OCI-LY7 (cell line): ENCODE measurements around the gene LRP1B.

Experiments
- EZH2phosphoT487 ChIP-seq: fragments of 200-600 bp; sonication (generic); IDR thresholded peaks from 2 replicates; pipeline ENCODE4 v1.6.1; 2018; ENCODE audit warnings: low read depth, borderline replicate concordance, mild to moderate bottlenecking, mixed run types, antibody characterized with exemption, low read length, moderate library complexity, mixed read lengths
- TF ChIP-seq, protein P1 (sequence below): fragments of 200-600 bp; sonication (generic); conservative IDR thresholded peaks from 2 replicates; pipeline ENCODE4 v1.5.1; 2014; ENCODE audit warnings: mild to moderate bottlenecking, antibody characterized with exemption, low read length, moderate library complexity, mixed read lengths

DNA sequence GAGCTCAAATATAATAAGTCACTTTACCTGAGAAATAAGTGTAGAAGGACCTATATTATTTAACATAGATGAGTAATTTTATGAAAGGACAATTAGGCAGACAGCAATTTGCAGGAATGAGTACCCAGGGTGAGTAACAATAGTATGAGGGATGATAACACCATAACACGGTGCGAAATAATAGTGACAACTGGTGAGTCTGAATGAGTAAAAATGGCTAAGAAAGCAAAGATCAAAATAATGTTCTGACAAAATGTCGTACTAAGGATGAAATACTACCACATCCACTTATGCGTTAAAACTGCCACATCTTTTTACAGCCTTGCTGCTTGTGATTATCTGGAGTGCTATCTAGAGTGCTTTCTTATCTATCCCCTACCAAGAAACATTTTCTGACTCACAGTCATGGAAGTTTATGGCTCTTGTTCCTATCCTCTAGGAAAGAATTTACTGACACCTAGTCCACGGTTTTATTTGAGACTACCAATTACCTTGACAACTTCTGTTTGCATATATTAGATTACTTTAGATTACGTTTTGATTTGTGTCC, 929.7 kb downstream of the LRP1B start:
- TF ChIP-seq, protein P1, sequence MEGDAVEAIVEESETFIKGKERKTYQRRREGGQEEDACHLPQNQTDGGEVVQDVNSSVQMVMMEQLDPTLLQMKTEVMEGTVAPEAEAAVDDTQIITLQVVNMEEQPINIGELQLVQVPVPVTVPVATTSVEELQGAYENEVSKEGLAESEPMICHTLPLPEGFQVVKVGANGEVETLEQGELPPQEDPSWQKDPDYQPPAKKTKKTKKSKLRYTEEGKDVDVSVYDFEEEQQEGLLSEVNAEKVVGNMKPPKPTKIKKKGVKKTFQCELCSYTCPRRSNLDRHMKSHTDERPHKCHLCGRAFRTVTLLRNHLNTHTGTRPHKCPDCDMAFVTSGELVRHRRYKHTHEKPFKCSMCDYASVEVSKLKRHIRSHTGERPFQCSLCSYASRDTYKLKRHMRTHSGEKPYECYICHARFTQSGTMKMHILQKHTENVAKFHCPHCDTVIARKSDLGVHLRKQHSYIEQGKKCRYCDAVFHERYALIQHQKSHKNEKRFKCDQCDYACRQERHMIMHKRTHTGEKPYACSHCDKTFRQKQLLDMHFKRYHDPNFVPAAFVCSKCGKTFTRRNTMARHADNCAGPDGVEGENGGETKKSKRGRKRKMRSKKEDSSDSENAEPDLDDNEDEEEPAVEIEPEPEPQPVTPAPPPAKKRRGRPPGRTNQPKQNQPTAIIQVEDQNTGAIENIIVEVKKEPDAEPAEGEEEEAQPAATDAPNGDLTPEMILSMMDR = no peak
- TF ChIP-seq EZH2phosphoT487 = no peak
